ENCODE measurements around the gene APOBEC2.
A peak's percentile ranks its signal among the peaks of the same experiment; 100 is the strongest.

APOBEC2 gene

GRCh38 chr6:41051873-41052272 is 1.1 kb upstream of the APOBEC2 start:
- H3K27me3 ChIP-seq (ENCODE audit: control insufficient read depth, insufficient read depth, low read length) = no peaks in the 10 kb centered on the region
- H3K27ac ChIP-seq (ENCODE audit: low read depth, low read length) = no peak overlapping the region
- H3K4me1 ChIP-seq (ENCODE audit: control insufficient read depth, insufficient read depth, low read length) = peaks cover 26% of the 10 kb centered on the region
- peaks cover 4% of the 10 kb centered on the region for H3K36me3 ChIP-seq (ENCODE audit: control insufficient read depth, insufficient read depth, low read length)
- no peak overlapping the region for H3K9ac ChIP-seq (ENCODE audit: low read length)
- no peak overlapping the region for H3K4me3 ChIP-seq (ENCODE audit: low read length)

DNA sequence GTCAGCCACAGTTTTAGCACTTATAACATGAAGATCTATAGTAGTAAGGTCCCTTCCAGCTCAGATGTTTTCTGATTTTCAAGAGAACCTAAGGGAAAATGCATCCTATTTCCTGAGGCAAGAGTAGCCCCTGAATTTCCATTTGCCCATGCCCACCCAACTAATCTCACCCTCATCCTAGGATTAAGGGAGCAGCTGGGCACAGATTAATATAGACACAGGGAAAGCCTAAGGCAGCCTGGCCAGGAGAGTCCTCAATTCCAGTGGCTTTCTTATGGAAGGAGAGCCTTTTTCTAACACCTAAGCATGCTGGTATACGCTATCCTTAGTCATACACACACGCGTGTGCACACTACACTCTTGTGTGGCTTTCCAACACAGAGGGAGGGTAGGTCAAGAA is 1.5 kb downstream of the APOBEC2 start:
- Histone ChIP-seq H3K4me1 (ENCODE audit: control insufficient read depth, insufficient read depth, low read length) (peaks cover 41% of the 10 kb centered on the region), H3K4me3 (ENCODE audit: low read length) (no peak overlapping the region), H3K27ac (ENCODE audit: low read depth, low read length) (peak overlapping the region; percentile 57), H3K36me3 (ENCODE audit: control insufficient read depth, insufficient read depth, low read length) (peaks cover 4% of the 10 kb centered on the region), H3K27me3 (ENCODE audit: control insufficient read depth, insufficient read depth, low read length) (no peaks in the 10 kb centered on the region), H3K9ac (ENCODE audit: low read length) (no peak overlapping the region)

DNA sequence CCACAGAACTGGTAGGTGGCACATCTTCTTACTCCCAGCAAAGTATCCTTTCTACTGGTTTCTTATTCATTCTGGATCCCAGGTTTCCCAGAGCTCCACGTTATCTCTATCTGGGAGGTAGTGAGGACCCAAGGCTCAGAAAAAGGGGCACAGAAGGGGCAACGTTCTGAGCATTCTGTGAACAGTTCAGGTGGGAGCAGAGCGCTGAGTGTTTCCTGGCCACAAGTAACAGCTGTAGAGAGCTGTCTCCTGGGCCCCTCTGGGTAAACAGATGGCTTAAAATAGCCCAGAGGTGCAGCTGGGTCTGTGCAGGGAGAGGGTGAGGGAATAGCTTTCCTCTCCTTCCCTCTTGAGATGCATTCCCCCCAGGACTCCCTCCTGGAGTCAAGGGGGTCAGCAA is 2.1 kb downstream of the APOBEC2 start:
- Histone ChIP-seq H3K9ac (ENCODE audit: low read length) (no peak overlapping the region), H3K4me3 (ENCODE audit: low read length) (no peak overlapping the region), H3K27me3 (ENCODE audit: control insufficient read depth, insufficient read depth, low read length) (no peaks in the 10 kb centered on the region), H3K27ac (ENCODE audit: low read depth, low read length) (peak overlapping the region; percentile 57), H3K4me1 (ENCODE audit: control insufficient read depth, insufficient read depth, low read length) (peaks cover 38% of the 10 kb centered on the region), H3K36me3 (ENCODE audit: control insufficient read depth, insufficient read depth, low read length) (peaks cover 4% of the 10 kb centered on the region)

GRCh38 chr6:41056768-41057490 is 3.9 kb downstream of the APOBEC2 start:
- no peaks in the 10 kb centered on the region for H3K27me3 ChIP-seq (ENCODE audit: control insufficient read depth, insufficient read depth, low read length)
- peak overlapping the region; percentile 67 for H3K27ac ChIP-seq (ENCODE audit: low read depth, low read length)
- no peak overlapping the region for H3K9ac ChIP-seq (ENCODE audit: low read length)
- H3K4me1 ChIP-seq (ENCODE audit: control insufficient read depth, insufficient read depth, low read length) = peaks cover 38% of the 10 kb centered on the region
- H3K36me3 ChIP-seq (ENCODE audit: control insufficient read depth, insufficient read depth, low read length) = peaks cover 2% of the 10 kb centered on the region
- H3K4me3 ChIP-seq (ENCODE audit: low read length) = no peak overlapping the region

DNA sequence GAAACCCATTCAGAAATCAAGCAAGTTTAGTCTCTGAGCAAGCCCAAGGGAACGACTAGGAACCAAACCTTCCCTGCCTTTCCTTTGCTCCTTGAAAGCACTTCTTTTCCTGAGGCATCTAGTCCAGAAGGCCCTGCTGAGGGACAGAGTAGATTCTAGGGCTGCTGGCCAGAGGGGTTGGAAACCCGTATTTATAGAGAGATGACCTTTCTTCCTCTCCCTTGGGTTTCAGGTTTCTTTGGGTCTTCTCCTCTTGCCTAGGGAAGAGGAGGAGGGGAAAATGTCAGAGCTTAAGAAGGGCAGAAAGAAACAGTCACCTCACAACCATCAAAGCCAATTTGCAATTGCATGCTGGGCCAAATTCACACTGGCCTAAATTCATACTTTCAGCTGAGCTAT is 5.8 kb downstream of the APOBEC2 start:
- H3K27me3 ChIP-seq (ENCODE audit: control insufficient read depth, insufficient read depth, low read length) = no peaks in the 10 kb centered on the region
- no peak overlapping the region for H3K9ac ChIP-seq (ENCODE audit: low read length)
- no peak overlapping the region for H3K27ac ChIP-seq (ENCODE audit: low read depth, low read length)
- H3K36me3 ChIP-seq (ENCODE audit: control insufficient read depth, insufficient read depth, low read length) = peaks cover 6% of the 10 kb centered on the region
- no peak overlapping the region for H3K4me3 ChIP-seq (ENCODE audit: low read length)
- H3K4me1 ChIP-seq (ENCODE audit: control insufficient read depth, insufficient read depth, low read length) = peaks cover 34% of the 10 kb centered on the region

GRCh38 chr6:41059556-41059955 is 6.6 kb downstream of the APOBEC2 start:
- no peak overlapping the region for H3K27ac ChIP-seq (ENCODE audit: low read depth, low read length)
- H3K27me3 ChIP-seq (ENCODE audit: control insufficient read depth, insufficient read depth, low read length) = no peaks in the 10 kb centered on the region
- peaks cover 6% of the 10 kb centered on the region for H3K36me3 ChIP-seq (ENCODE audit: control insufficient read depth, insufficient read depth, low read length)
- peaks cover 33% of the 10 kb centered on the region for H3K4me1 ChIP-seq (ENCODE audit: control insufficient read depth, insufficient read depth, low read length)
- H3K9ac ChIP-seq (ENCODE audit: low read length) = no peak overlapping the region
- no peak overlapping the region for H3K4me3 ChIP-seq (ENCODE audit: low read length)

DNA sequence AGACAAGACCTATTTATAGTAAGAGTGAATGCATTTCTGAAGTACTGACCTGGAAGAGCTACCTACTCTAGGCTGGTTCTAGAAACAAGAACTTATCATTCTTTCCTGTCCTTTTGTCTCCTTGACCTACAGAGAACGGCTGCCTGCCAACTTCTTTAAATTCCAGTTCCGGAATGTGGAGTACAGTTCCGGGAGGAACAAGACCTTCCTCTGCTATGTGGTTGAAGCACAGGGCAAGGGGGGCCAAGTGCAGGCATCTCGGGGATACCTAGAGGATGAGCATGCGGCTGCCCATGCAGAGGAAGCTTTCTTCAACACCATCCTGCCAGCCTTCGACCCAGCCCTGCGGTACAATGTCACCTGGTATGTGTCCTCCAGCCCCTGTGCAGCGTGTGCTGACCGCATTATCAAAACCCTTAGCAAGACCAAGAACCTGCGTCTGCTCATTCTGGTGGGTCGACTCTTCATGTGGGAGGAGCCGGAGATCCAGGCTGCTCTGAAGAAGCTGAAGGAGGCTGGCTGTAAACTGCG is 8.3 kb downstream of the APOBEC2 start:
- Histone ChIP-seq H3K4me1 (ENCODE audit: control insufficient read depth, insufficient read depth, low read length) (peaks cover 19% of the 10 kb centered on the region), H3K27ac (ENCODE audit: low read depth, low read length) (no peak overlapping the region), H3K27me3 (ENCODE audit: control insufficient read depth, insufficient read depth, low read length) (no peaks in the 10 kb centered on the region), H3K36me3 (ENCODE audit: control insufficient read depth, insufficient read depth, low read length) (peaks cover 4% of the 10 kb centered on the region), H3K9ac (ENCODE audit: low read length) (no peak overlapping the region), H3K4me3 (ENCODE audit: low read length) (no peak overlapping the region)

DNA sequence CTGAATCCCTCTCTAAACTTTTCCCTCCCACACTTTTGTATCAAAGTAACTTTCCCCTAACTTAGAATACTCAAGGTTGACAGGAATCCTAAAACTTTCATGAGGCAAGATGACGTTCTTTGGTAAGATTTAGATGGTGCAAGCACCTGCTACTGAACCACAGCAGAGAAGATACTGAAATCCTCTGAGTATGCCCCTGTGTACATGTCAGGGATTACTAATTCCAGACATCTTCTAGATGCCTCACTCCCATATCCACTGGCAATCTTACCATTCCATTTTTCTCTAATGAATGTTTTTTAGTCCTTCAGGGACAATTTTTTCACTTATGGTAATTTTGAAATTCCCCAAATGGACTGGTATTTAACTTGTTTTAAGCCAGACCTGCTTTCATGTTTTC is 9.1 kb downstream of the APOBEC2 start:
- Histone ChIP-seq H3K4me3 (ENCODE audit: low read length) (no peak overlapping the region), H3K4me1 (ENCODE audit: control insufficient read depth, insufficient read depth, low read length) (peaks cover 15% of the 10 kb centered on the region), H3K36me3 (ENCODE audit: control insufficient read depth, insufficient read depth, low read length) (peaks cover 6% of the 10 kb centered on the region), H3K27me3 (ENCODE audit: control insufficient read depth, insufficient read depth, low read length) (no peaks in the 10 kb centered on the region), H3K9ac (ENCODE audit: low read length) (no peak overlapping the region), H3K27ac (ENCODE audit: low read depth, low read length) (no peak overlapping the region)

GRCh38 chr6:41063884-41064285 is 10.9 kb downstream of the APOBEC2 start:
- no peaks in the 10 kb centered on the region for H3K27me3 ChIP-seq (ENCODE audit: control insufficient read depth, insufficient read depth, low read length)
- peaks cover 9% of the 10 kb centered on the region for H3K36me3 ChIP-seq (ENCODE audit: control insufficient read depth, insufficient read depth, low read length)
- H3K4me3 ChIP-seq (ENCODE audit: low read length) = no peak overlapping the region
- peaks cover 7% of the 10 kb centered on the region for H3K4me1 ChIP-seq (ENCODE audit: control insufficient read depth, insufficient read depth, low read length)
- no peak overlapping the region for H3K27ac ChIP-seq (ENCODE audit: low read depth, low read length)
- no peak overlapping the region for H3K9ac ChIP-seq (ENCODE audit: low read length)

DNA sequence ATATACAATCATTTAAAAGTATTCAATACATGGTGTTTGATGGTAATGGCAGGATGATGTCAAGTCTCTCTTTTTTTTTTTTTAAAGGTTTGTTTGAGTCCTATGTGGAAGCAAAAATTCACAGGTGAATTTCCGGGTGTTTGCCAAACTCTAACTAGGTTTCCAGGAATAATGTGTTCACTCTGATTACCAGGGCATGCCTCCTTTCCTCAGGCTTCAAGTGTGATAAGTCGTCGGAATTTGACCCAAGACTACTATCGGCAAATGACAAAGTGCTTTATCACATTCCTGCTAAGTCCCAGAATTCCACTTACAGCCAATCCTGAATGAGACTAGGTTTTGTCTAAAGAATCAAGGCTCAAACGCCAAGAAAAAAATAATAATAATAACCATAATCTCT is 11.8 kb downstream of the APOBEC2 start:
- no peak overlapping the region for H3K27ac ChIP-seq (ENCODE audit: low read depth, low read length)
- H3K36me3 ChIP-seq (ENCODE audit: control insufficient read depth, insufficient read depth, low read length) = peaks cover 9% of the 10 kb centered on the region
- H3K4me1 ChIP-seq (ENCODE audit: control insufficient read depth, insufficient read depth, low read length) = no peaks in the 10 kb centered on the region
- no peak overlapping the region for H3K4me3 ChIP-seq (ENCODE audit: low read length)
- no peak overlapping the region for H3K9ac ChIP-seq (ENCODE audit: low read length)
- H3K27me3 ChIP-seq (ENCODE audit: control insufficient read depth, insufficient read depth, low read length) = no peaks in the 10 kb centered on the region

DNA sequence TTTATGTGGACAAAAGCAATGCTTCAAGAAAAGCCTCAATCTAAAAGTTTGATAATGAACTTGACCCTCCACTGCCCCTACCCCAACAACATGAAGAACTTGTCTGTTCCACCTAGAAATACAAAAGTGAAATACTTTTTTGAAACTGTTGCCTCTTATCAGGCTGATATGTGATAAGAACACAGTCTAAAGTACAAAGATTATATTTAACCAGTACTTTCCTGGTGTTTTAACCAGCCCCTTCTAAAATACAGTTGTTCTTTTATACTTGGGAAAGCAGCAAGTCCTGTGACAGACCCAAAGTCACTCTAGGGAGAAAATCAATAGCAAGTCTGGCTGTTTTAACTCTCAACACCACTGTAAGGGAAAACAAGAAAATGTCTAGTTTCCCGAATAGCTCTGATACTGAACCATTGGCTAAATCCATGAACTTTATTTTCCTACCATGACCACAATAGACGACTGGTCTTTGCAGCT is 12.6 kb downstream of the APOBEC2 start:
- no peak overlapping the region for H3K27ac ChIP-seq (ENCODE audit: low read depth, low read length)
- no peaks in the 10 kb centered on the region for H3K27me3 ChIP-seq (ENCODE audit: control insufficient read depth, insufficient read depth, low read length)
- peaks cover 1% of the 10 kb centered on the region for H3K4me1 ChIP-seq (ENCODE audit: control insufficient read depth, insufficient read depth, low read length)
- H3K9ac ChIP-seq (ENCODE audit: low read length) = no peak overlapping the region
- H3K4me3 ChIP-seq (ENCODE audit: low read length) = no peak overlapping the region
- H3K36me3 ChIP-seq (ENCODE audit: control insufficient read depth, insufficient read depth, low read length) = peaks cover 9% of the 10 kb centered on the region

GRCh38 chr6:41066867-41067304 is 13.9 kb downstream of the APOBEC2 start:
- no peak overlapping the region for H3K4me3 ChIP-seq (ENCODE audit: low read length)
- no peak overlapping the region for H3K9ac ChIP-seq (ENCODE audit: low read length)
- H3K27ac ChIP-seq (ENCODE audit: low read depth, low read length) = no peak overlapping the region
- H3K36me3 ChIP-seq (ENCODE audit: control insufficient read depth, insufficient read depth, low read length) = peaks cover 9% of the 10 kb centered on the region
- H3K4me1 ChIP-seq (ENCODE audit: control insufficient read depth, insufficient read depth, low read length) = peaks cover 7% of the 10 kb centered on the region
- no peaks in the 10 kb centered on the region for H3K27me3 ChIP-seq (ENCODE audit: control insufficient read depth, insufficient read depth, low read length)

- Histone ChIP-seq H3K36me3 (ENCODE audit: control insufficient read depth, insufficient read depth, low read length) (peaks cover 5% of the 10 kb centered on the region), H3K9ac (ENCODE audit: low read length) (peak overlapping the region; percentile 97), H3K4me3 (ENCODE audit: low read length) (peak overlapping the region; percentile 95), H3K4me1 (ENCODE audit: control insufficient read depth, insufficient read depth, low read length) (peaks cover 16% of the 10 kb centered on the region), H3K27me3 (ENCODE audit: control insufficient read depth, insufficient read depth, low read length) (no peaks in the 10 kb centered on the region), H3K27ac (ENCODE audit: low read depth, low read length) (peak overlapping the region; percentile 99)
Measured at GRCh38 chr6:41071501-41071922, 18.5 kb downstream of the APOBEC2 start.

Measured in rectal smooth muscle tissue (tissue), 1 donor.